Measurements from ENCODE around the gene PSTPIP2. TPM values are rescaled to one million over a fixed set of nuclear protein-coding genes. Genes with fewer than 3 reads are reported as not detected.

PSTPIP2 gene
- 5.9 and 7.2 TPM in 2 replicates for polyA plus RNA-seq (2011; rRNA removed)
- polyA minus RNA-seq (2011; rRNA and poly(A)+ RNA removed): 3.2 and 3.4 TPM in 2 replicates

DNA sequence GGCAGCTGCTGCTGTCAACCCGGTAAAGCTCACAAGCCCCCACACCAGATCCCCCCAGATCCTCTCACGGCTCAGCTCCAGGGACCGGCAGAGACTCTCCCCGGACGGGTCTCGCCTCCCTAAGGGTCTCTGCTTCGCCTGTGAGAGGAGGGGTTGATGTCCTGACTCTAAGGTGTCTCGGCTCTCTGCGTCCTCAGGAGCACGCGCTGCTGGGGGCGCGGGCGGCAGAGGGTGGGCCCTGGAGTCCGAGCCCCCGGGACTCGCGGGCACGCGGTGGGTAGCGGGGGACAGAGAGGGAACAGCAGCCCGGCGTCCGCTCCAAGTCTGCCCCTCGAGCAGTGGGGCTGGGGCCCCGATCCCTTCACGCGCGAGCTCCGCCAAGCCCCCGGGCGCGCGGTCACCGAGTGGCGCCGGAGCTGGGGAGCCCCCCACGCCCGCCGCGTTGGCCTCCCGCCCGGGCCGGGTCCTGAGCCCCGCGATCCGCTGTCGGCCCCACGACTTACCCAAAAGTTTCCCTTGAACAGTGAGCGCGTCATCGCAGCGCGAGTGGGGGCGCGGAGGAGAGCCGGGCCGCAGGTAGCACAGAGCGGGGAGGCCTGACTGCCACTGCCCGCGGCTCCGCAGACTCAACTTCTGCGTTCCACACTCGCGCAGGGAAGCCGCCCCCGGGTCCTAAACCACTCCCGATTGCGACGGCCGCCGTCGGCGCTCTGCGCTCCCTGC lies at the start of gene PSTPIP2:
Gene PSTPIP2 (minus strand): TSS at position 608 of the 723 bp plus-strand sequence. CDS start 72 bp downstream, at position 536.
- ChIA-PET POLR2A (interaction anchor here (0.7 kb wide), 1 partner anchor 12 kb away, joined by 3 read pairs; no protein-coding TSS in a partner anchor), CTCF (interaction anchor here (1.0 to 3.7 kb wide), 8 partner anchors 11 to 586 kb away, joined by 3 to 46 read pairs (median 9); no protein-coding TSS in a partner anchor)
- Histone ChIP-seq H3K27me3 (ENCODE audit: control insufficient read depth, insufficient read depth, low read length) (no peaks in the 10 kb centered on the region), H3K36me3 (ENCODE audit: control insufficient read depth, insufficient read depth, low read length) (no peaks in the 10 kb centered on the region), H3K4me3 (ENCODE audit: low read depth, low read length) (peak within 1 kb of the TSS; percentile 89)
- no peak for DNase-seq (ENCODE audit: low read depth)
- TF ChIP-seq, protein P1, sequence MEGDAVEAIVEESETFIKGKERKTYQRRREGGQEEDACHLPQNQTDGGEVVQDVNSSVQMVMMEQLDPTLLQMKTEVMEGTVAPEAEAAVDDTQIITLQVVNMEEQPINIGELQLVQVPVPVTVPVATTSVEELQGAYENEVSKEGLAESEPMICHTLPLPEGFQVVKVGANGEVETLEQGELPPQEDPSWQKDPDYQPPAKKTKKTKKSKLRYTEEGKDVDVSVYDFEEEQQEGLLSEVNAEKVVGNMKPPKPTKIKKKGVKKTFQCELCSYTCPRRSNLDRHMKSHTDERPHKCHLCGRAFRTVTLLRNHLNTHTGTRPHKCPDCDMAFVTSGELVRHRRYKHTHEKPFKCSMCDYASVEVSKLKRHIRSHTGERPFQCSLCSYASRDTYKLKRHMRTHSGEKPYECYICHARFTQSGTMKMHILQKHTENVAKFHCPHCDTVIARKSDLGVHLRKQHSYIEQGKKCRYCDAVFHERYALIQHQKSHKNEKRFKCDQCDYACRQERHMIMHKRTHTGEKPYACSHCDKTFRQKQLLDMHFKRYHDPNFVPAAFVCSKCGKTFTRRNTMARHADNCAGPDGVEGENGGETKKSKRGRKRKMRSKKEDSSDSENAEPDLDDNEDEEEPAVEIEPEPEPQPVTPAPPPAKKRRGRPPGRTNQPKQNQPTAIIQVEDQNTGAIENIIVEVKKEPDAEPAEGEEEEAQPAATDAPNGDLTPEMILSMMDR (IDR thresholded peaks at IDR 0.05; ENCODE audit: insufficient read depth, low read depth, low read length): no peak

- no peak for DNase-seq (ENCODE audit: low read depth)
- ChIA-PET POLR2A (no interaction called here), CTCF (interaction anchor here (1.1 kb wide), 1 partner anchor 15 kb away, joined by 3 read pairs; no protein-coding TSS in a partner anchor)
- no peaks in the 10 kb centered on the region; the same call in 1 of the 2 replicates for H3K36me3 ChIP-seq (ENCODE audit: control insufficient read depth, insufficient read depth, low read length)
- H3K27me3 ChIP-seq (ENCODE audit: control insufficient read depth, insufficient read depth, low read length): no peaks in the 10 kb centered on the region
- H3K4me3 ChIP-seq (ENCODE audit: low read depth, low read length): no peak overlapping the region
- TF ChIP-seq, protein P1 (IDR thresholded peaks at IDR 0.05; ENCODE audit: insufficient read depth, low read depth, low read length): no peak
These were observed 41.7 kb upstream of the PSTPIP2 start for GRCh38 chr18:46113751-46114150.

DNA sequence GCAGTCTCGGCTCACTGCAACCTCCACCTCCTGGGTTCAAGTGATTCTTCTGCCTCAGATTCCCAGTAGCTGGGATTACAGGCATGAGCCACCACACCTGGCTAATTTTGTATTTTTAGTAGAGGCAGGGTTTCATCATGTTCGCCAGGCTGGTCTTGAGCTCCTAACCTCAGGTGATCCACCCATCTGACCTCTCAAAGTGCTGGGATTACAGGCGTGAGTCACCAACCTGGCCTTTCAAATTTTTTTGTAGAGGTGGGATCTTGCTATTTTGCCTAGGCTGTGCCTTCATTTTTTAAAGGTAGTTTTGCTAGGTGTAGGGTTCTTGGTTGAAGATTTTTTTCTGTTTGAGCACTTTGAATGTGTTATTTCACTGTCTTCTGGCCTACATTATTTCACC lies 38.3 kb upstream of the PSTPIP2 start:
- CTCF ChIA-PET: no interaction called here
- no peak for DNase-seq (ENCODE audit: low read depth)
- POLR2A ChIA-PET: no interaction called here
- no peaks in the 10 kb centered on the region; the same call in 1 of the 2 replicates for H3K36me3 ChIP-seq (ENCODE audit: control insufficient read depth, insufficient read depth, low read length)
- TF ChIP-seq, protein P1 (IDR thresholded peaks at IDR 0.05; ENCODE audit: insufficient read depth, low read depth, low read length): no peak
- no peak overlapping the region for H3K4me3 ChIP-seq (ENCODE audit: low read depth, low read length)
- no peaks in the 10 kb centered on the region for H3K27me3 ChIP-seq (ENCODE audit: control insufficient read depth, insufficient read depth, low read length)

- Histone ChIP-seq H3K27me3 (ENCODE audit: control insufficient read depth, insufficient read depth, low read length) (no peaks in the 10 kb centered on the region), H3K36me3 (ENCODE audit: control insufficient read depth, insufficient read depth, low read length) (no peaks in the 10 kb centered on the region; the same call in 1 of the 2 replicates), H3K4me3 (ENCODE audit: low read depth, low read length) (no peak overlapping the region)
- TF ChIP-seq, protein P1 (IDR thresholded peaks at IDR 0.05; ENCODE audit: insufficient read depth, low read depth, low read length): no peak
- DNase-seq (ENCODE audit: low read depth): no peak
- CTCF ChIA-PET: no interaction called here
- POLR2A ChIA-PET: no interaction called here
These were observed 37.3 kb upstream of the PSTPIP2 start for GRCh38 chr18:46109386-46109785.

DNA sequence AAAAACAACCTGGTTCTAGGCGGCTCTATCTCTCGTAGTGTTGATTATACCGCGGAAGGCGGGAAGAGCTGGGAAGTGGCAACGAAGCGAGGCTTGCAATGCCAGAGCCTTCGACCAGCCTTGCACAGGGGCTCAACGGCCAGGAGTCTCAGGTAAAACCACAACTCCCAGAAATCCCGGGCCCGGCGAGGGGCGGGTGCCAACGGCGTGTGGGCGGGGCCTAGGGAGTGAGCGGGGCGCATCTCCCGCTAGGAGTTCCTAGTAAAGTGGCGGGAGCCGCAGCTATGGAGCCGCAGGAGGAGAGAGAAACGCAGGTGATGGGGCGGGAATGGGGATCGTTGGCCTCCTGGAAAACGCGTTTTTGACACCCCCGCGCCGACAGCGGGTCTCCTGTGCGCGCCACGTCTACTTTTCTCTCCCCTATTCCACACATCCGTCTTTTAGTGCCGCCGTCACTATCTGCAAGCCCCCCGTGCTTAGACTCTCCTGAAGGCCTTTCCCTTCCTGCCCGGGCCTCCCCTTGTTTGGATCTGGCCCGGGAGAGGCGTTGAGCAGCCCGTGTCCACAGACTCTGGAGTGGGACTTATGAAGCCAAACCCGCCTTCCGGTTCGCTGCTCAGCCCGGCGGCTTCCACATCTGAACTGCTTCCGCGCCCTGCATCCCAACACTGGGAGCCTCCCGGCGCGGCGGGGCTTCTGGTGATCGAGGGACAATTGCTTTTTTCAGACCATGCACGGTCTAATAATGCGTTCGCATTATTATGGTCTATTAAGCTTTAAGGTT lies 32.3 kb upstream of the PSTPIP2 start, which contains the start of gene HAUS1:
Gene HAUS1 (plus strand): TSS at position 258 of the 784 bp plus-strand sequence. CDS start 27 bp downstream, at position 285.
- H3K4me3 ChIP-seq (ENCODE audit: low read depth, low read length): peak within 1 kb of the TSS; percentile 93
- ChIA-PET CTCF (interaction anchor here (0.6 to 1.1 kb wide), 3 partner anchors 10 to 69 kb away, joined by 3 read pairs; a partner anchor contains a TSS), POLR2A (no interaction called here)
- H3K27me3 ChIP-seq (ENCODE audit: control insufficient read depth, insufficient read depth, low read length): no peaks in the 10 kb centered on the region
- TF ChIP-seq, protein P1 (IDR thresholded peaks at IDR 0.05; ENCODE audit: insufficient read depth, low read depth, low read length): no peak
- H3K36me3 ChIP-seq (ENCODE audit: control insufficient read depth, insufficient read depth, low read length): no peaks in the 10 kb centered on the region
- DNase-seq (ENCODE audit: low read depth): peak; percentile 31
